Gastrocnemius medialis (tissue), 4 donors: ENCODE measurements around the gene GRIFIN. TPM values are rescaled to one million over a fixed set of nuclear protein-coding genes. Genes with fewer than 3 reads are reported as not detected.

Experiments used
- ATAC-seq, 2 donors: fragments of 150-250 bp; one replicate each; pipeline ENCODE4 v1.9.1; 2016
- DNase-seq, 2 donors: peaks; one replicate each; pipeline ENCODE4 v3.0.0-alpha.2; 2019
- H3K27ac ChIP-seq, 4 donors: fragments of 200-600 bp; sonication (generic); 1 replicate in 1 of 4; 2 replicates in 3 of 4; pipeline ENCODE4 v1.5.1; 2016 to 2018; ENCODE audit warnings: mild to moderate bottlenecking in 2 of 4, moderate library complexity in 1 of 4
- H3K27me3 ChIP-seq, 3 donors: fragments of 200-600 bp; sonication (generic) in 2 of 3; 1 replicate in 1 of 3; 2 replicates in 2 of 3; pipeline versions ENCODE4 v1.5.1 to v1.6.0; 2016 to 2019; ENCODE audit warnings: mild to moderate bottlenecking in 1 of 3, moderate library complexity in 1 of 3
- H3K36me3 ChIP-seq, 2 donors: fragments of 200-600 bp; sonication (generic) in 1 of 2; one replicate each; pipeline ENCODE4 v1.5.1; 2017 to 2018
- H3K4me1 ChIP-seq, 2 donors: fragments of 200-600 bp; sonication (generic) in 1 of 2; one replicate each; pipeline ENCODE4 v1.5.1; 2016 to 2017; ENCODE audit warnings: mild to moderate bottlenecking in 2 of 2
- H3K4me3 ChIP-seq, 4 donors: fragments of 200-600 bp; sonication (generic) in 3 of 4; 1 replicate in 1 of 4; 2 replicates in 3 of 4; pipeline ENCODE4 v1.5.1; 2016 to 2019; ENCODE audit warnings: mild to moderate bottlenecking in 2 of 4
- H3K9me3 ChIP-seq, 3 donors: fragments of 200-600 bp; sonication (generic) in 2 of 3; 1 replicate in 1 of 3; 2 replicates in 2 of 3; pipeline ENCODE4 v1.5.1; 2016 to 2019
- CTCF ChIP-seq, 5 experiments: fragments of 450-650 bp in 3 of 5; fragments of 200-600 bp in 2 of 5; sonication (generic) in 2 of 5; IDR thresholded peaks in 4 of 5; conservative IDR thresholded peaks in 1 of 5; 1 replicate in 4 of 5; 2 replicates in 1 of 5; pipeline ENCODE4 v1.5.1; 2016 to 2019; ENCODE audit warnings: antibody characterized with exemption in 5 of 5, mild to moderate bottlenecking in 3 of 5, moderate library complexity in 3 of 5
- POLR2A ChIP-seq, 2 donors: fragments of 450-650 bp; IDR thresholded peaks; one replicate each; pipeline ENCODE4 v1.6.1; 2017; ENCODE audit warnings: antibody characterized with exemption in 2 of 2, mild to moderate bottlenecking in 2 of 2, moderate library complexity in 2 of 2
- in situ Hi-C, 4 donors: fragments of 200-750 bp; cut with MboI; loops; one replicate each; pipeline versions ENCODE4 v1.15.0 to v1.8.0; 2017; ENCODE audit warnings: low sequenced_read_pairs in 4 of 4
- intact Hi-C: fragments of 100-400 bp; cut with DNase I; formaldehyde crosslinking; loops from one replicate; pipeline ENCODE4 v1.15.1; 2023; ENCODE audit warnings: low total_unique reads
- total RNA-seq, 4 donors: library from RNA; depleted of rRNA; stranded (reverse); fragments of >200 nt; gene quantifications; one replicate each; pipeline versions ENCODE4 v1.1.0 to v1.2.3, GENCODE V29; 2016

GRIFIN gene
- total RNA-seq, 4 donors from 2014 or later, result not detected

- peak; percentile 49 to 54 for ATAC-seq
- no peaks in the 10 kb centered on the region for H3K9me3 ChIP-seq
- no peaks in the 10 kb centered on the region for H3K27me3 ChIP-seq
- H3K4me1 ChIP-seq, result peaks cover 0 to 9% of the 10 kb centered on the region in 2 donors
- intact Hi-C loops, result no loop called here
- no peaks in the 10 kb centered on the region for H3K36me3 ChIP-seq
- TF ChIP-seq CTCF (IDR thresholded peaks at IDR 0.05 in 4 of 5, conservative IDR thresholded peaks at IDR 0.05 in 1 of 5) (no peak), POLR2A (IDR thresholded peaks at IDR 0.05) (no peak)
- H3K27ac ChIP-seq, result no peak overlapping the region
- no peak for DNase-seq
- peak overlapping the region; percentile 39 to 65 (median 55) for H3K4me3 ChIP-seq
- in situ Hi-C loops, result loop anchor here in 3 of 4 donors (10.0 to 25.0 kb wide), 2 partner anchors 233 to 235 kb away; partner anchors contain the start of gene AMZ1 (in 3 of the 3)
Measured at GRCh38 chr7:2452074-2452507, 24.1 kb downstream of the GRIFIN start.

GRCh38 chr7:2451171-2452073, 24.8 kb downstream of the GRIFIN start:
- H3K36me3 ChIP-seq, result no peaks in the 10 kb centered on the region
- H3K4me1 ChIP-seq, result peaks cover 0 to 9% of the 10 kb centered on the region in 2 donors
- no peaks in the 10 kb centered on the region for H3K9me3 ChIP-seq
- DNase-seq (peak; percentile 32 to 61), ATAC-seq (peak; percentile 78 to 91)
- no peak for TF ChIP-seq POLR2A (IDR thresholded peaks at IDR 0.05)
- TF ChIP-seq CTCF (IDR thresholded peaks at IDR 0.05 in 4 of 5, conservative IDR thresholded peaks at IDR 0.05 in 1 of 5), result peak; percentile 66 to 92 (median 84)
- in situ Hi-C loops (loop anchor here in 3 of 4 donors (10.0 to 25.0 kb wide), 2 partner anchors 233 to 236 kb away; partner anchors contain the start of gene AMZ1 (in 3 of the 3)), intact Hi-C loops (loop anchor here (1.0 to 2.0 kb wide), 2 partner anchors 17 to 230 kb away; no protein-coding TSS in a partner anchor)
- H3K27ac ChIP-seq, result no peak overlapping the region
- no peaks in the 10 kb centered on the region for H3K27me3 ChIP-seq
- peak overlapping the region; percentile 39 to 65 (median 55) for H3K4me3 ChIP-seq

- no peak for TF ChIP-seq POLR2A (IDR thresholded peaks at IDR 0.05)
- no peak for TF ChIP-seq CTCF (IDR thresholded peaks at IDR 0.05 in 4 of 5, conservative IDR thresholded peaks at IDR 0.05 in 1 of 5)
- no peak overlapping the region for H3K27ac ChIP-seq
- intact Hi-C loops (loop anchor here (1.0 to 2.0 kb wide), 2 partner anchors 18 to 231 kb away; no protein-coding TSS in a partner anchor), in situ Hi-C loops (loop anchor here in 3 of 4 donors (10.0 to 25.0 kb wide), 2 partner anchors 234 to 237 kb away; partner anchors contain the start of gene AMZ1 (in 3 of the 3))
- H3K27me3 ChIP-seq, result no peaks in the 10 kb centered on the region
- no peak for DNase-seq
- no peak overlapping the region for H3K4me3 ChIP-seq
- no peaks in the 10 kb centered on the region for H3K9me3 ChIP-seq
- no peak for ATAC-seq
- peaks cover 0 to 9% of the 10 kb centered on the region in 2 donors for H3K4me1 ChIP-seq
- no peaks in the 10 kb centered on the region for H3K36me3 ChIP-seq
Measured at GRCh38 chr7:2450198-2451107, 25.7 kb downstream of the GRIFIN start.

GRCh38 chr7:2446676-2447075, 29.5 kb downstream of the GRIFIN start:
- Histone ChIP-seq H3K9me3 (no peaks in the 10 kb centered on the region), H3K27ac (no peak overlapping the region), H3K4me1 (peaks cover 0 to 3% of the 10 kb centered on the region in 2 donors), H3K4me3 (no peak overlapping the region), H3K36me3 (no peaks in the 10 kb centered on the region), H3K27me3 (no peaks in the 10 kb centered on the region)
- no peak for DNase-seq
- no peak for ATAC-seq
- in situ Hi-C loops, result no loop called here
- TF ChIP-seq POLR2A (IDR thresholded peaks at IDR 0.05) (no peak), CTCF (IDR thresholded peaks at IDR 0.05 in 4 of 5, conservative IDR thresholded peaks at IDR 0.05 in 1 of 5) (no peak)
- intact Hi-C loops, result no loop called here
